GM18951 (cell line): ENCODE results near the gene SERPINA4.

ENCODE experiments used
- POLR2A ChIP-seq: IDR thresholded peaks from 4 replicates; pipeline ENCODE4 v1.6.1; 2011; ENCODE audit warnings: mild to moderate bottlenecking; ENCODE audit not compliant: insufficient read length, insufficient read depth; ENCODE audit errors: extremely low read depth
- in situ Hi-C: fragments of 300-500 bp; cut with MboI; formaldehyde crosslinking; loops from one replicate; pipeline ENCODE4 v1.12.0; 2022; ENCODE audit warnings: low sequenced_read_pairs, mixed read lengths, inconsistent platforms; ENCODE audit not compliant: unreplicated experiment

The SERPINA4 gene

GRCh38 chr14:94560751-94561655, at the start of gene SERPINA4:
SERPINA4 (plus strand) TSS chr14:94561442; CDS start chr14:94563483, 2,041 bp downstream.
- no peak for TF ChIP-seq POLR2A
- in situ Hi-C loops, result no loop called here

GRCh38 chr14:94514351-94514750, 46.9 kb upstream of the SERPINA4 start:
- in situ Hi-C loops, result no loop called here
- no peak for TF ChIP-seq POLR2A

GRCh38 chr14:94515426-94515825, 45.8 kb upstream of the SERPINA4 start:
- in situ Hi-C loops, result no loop called here
- TF ChIP-seq POLR2A, result no peak

- in situ Hi-C loops, result no loop called here
- TF ChIP-seq POLR2A, result no peak
These were observed 45.4 kb upstream of the SERPINA4 start for GRCh38 chr14:94515856-94516255.

- no peak for TF ChIP-seq POLR2A
- in situ Hi-C loops, result no loop called here
These were observed 44.0 kb upstream of the SERPINA4 start for GRCh38 chr14:94517248-94517640.

GRCh38 chr14:94517641-94518257, 43.5 kb upstream of the SERPINA4 start:
- in situ Hi-C loops, result no loop called here
- TF ChIP-seq POLR2A, result no peak

- in situ Hi-C loops, result no loop called here
- no peak for TF ChIP-seq POLR2A
These were observed 39.7 kb upstream of the SERPINA4 start for GRCh38 chr14:94521375-94522114.

- no peak for TF ChIP-seq POLR2A
- in situ Hi-C loops, result no loop called here
These were observed 39.0 kb upstream of the SERPINA4 start for GRCh38 chr14:94522115-94522724.

- no peak for TF ChIP-seq POLR2A
- in situ Hi-C loops, result no loop called here
These were observed 38.0 kb upstream of the SERPINA4 start for GRCh38 chr14:94523265-94523664.

- no peak for TF ChIP-seq POLR2A
- in situ Hi-C loops, result no loop called here
These were observed 37.1 kb upstream of the SERPINA4 start for GRCh38 chr14:94524093-94524492.

- TF ChIP-seq POLR2A, result no peak
- in situ Hi-C loops, result no loop called here
These were observed 30.1 kb upstream of the SERPINA4 start for GRCh38 chr14:94531187-94531586.

- no peak for TF ChIP-seq POLR2A
These were observed 28.8 kb upstream of the SERPINA4 start for GRCh38 chr14:94532447-94532846.

GRCh38 chr14:94535506-94535905, 25.7 kb upstream of the SERPINA4 start:
- in situ Hi-C loops, result no loop called here
- TF ChIP-seq POLR2A, result no peak

More at GRCh38 chr14:94532447-94532846, 28.8 kb upstream of the SERPINA4 start:
- in situ Hi-C loops, result no loop called here

GRCh38 chr14:94536836-94537235, 24.4 kb upstream of the SERPINA4 start:
- in situ Hi-C loops, result no loop called here
- no peak for TF ChIP-seq POLR2A
